HG02610 (cell line): ENCODE data around the gene HNRNPU.
"Not testable (repeated sequence)": the region's sequence is repeated elsewhere in the genome, so short reads cannot be mapped to it uniquely, and the experiment has no call there.

ENCODE experiments used
- ATAC-seq: cut with Tn5 transposase; IDR thresholded peaks from one replicate; pipeline ENCODE4 v1.9.1; 2021; ENCODE audit warnings: mild to moderate bottlenecking, moderate library complexity; ENCODE audit not compliant: unreplicated experiment

The HNRNPU gene

GRCh38 chr1:244843148-244843978, 21.0 kb downstream of the HNRNPU start:
- no peak for ATAC-seq

GRCh38 chr1:244841273-244841927, 22.9 kb downstream of the HNRNPU start:
- ATAC-seq = no peak

- ATAC-seq = no peak
Measured at GRCh38 chr1:244840219-244840794, 24.0 kb downstream of the HNRNPU start.

- no peak for ATAC-seq
Measured at GRCh38 chr1:244839656-244840055, 24.7 kb downstream of the HNRNPU start.

GRCh38 chr1:244837597-244838258, 26.6 kb downstream of the HNRNPU start:
- ATAC-seq = no peak

GRCh38 chr1:244836584-244836983, 27.8 kb downstream of the HNRNPU start:
- no peak for ATAC-seq

- ATAC-seq = no peak
Measured at GRCh38 chr1:244836135-244836521, 28.2 kb downstream of the HNRNPU start.

DNA sequence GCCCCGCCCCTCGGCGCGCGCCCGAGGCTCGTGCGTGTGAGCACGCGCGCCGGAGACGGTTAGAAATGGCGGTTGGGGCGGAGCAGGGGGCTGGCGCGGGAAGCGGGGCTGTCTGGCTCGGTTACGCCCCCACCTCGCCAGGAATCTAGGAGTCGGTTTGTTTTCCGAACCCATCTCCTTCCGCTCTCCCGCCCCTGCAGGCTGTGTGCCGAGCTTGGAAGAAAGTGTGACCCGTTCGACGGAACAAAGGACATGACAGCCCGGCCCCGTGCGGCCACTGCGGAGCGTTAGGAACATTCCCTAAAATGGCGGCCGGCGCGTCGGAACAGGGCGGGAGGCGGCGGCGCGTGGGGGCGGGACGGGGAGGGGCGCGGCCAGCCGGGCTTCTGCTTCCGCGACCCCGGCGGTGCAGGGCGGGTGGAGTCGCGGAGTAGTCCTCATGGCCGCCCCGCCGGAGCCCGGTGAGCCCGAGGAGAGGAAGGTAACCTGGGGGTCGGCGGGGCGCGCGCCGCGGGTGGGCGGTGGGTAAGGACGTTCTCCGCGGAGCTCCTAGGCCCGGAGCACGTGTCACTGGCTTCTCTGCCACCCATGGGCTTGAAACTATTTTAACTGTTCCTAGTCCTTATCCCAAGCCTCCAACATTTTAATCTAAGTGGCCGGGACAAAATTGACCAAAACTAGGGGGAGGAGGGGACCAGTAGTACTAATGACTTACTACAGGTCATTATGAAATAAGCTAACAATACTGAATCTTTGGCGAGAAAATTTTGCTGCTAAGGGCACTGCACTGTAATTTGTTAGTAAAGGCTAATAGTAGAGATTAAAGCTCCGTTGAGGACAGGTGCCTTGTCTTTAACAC, 28.8 kb downstream of the HNRNPU start, which contains the start of gene COX20:
Gene COX20, plus strand, starts transcription at position 383 of the 859 bp plus-strand sequence. Its CDS starts 57 bp downstream, at position 440.
- ATAC-seq = peak; percentile 65

DNA sequence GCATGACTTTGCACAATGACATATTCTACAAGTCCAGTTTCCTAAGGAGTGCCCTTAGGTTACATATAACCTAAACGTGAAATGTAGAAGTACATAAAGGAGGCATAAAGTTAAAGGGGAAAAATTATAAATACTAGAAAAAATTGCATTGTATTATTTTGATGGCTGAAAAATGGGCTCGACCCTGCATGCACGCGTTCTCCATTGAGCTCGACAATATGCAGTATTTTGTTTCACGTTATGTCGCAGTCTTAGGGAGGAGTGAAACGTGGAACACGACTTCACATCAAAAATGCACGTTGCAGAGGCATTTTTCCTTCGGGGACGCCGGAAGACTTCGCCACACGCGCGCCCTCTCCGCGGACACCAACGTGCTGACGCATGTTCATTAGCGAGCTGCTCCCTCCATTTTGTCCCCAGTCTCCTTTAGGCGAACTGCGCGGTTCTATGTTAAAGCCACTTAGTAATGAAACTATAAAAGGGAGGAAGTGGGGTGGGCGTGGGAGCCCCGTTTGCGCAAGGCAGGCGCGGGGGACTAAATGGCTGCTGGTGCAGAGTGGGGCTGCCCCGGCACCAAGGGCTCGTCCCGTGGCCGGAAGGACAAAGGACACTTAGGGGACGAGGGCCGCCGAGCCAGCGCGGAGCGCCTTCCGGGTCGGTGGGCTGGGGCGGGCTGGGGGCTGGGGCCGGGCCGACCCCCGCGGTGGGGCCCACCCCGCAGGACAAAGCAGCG, 29.6 kb downstream of the HNRNPU start:
- peak; percentile 70 for ATAC-seq

- ATAC-seq = peak; percentile 6
Measured at GRCh38 chr1:244833734-244834542, 30.4 kb downstream of the HNRNPU start.

GRCh38 chr1:244833260-244833659, 31.1 kb downstream of the HNRNPU start:
- ATAC-seq = not testable (repeated sequence)

DNA sequence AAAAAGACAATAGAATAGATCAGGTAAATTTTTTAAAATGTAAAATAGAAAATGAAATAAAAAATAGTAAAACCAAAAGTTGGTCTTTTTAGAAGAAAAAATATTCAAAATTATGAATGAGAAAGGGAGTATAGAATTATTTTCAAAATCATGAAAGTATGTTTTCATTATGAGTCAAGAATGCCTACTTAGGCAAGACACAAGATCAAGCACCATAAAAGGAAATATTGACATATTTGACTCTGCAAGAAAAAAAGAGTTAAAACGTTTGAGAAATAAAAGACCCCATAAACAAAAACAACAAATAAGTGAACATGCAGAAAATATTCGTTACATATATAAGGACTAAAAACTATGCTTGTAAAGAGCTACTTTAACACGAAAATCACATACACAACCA, 33.7 kb downstream of the HNRNPU start:
- no peak for ATAC-seq

- no peak for ATAC-seq
Measured at GRCh38 chr1:244826712-244827111, 37.6 kb downstream of the HNRNPU start.

DNA sequence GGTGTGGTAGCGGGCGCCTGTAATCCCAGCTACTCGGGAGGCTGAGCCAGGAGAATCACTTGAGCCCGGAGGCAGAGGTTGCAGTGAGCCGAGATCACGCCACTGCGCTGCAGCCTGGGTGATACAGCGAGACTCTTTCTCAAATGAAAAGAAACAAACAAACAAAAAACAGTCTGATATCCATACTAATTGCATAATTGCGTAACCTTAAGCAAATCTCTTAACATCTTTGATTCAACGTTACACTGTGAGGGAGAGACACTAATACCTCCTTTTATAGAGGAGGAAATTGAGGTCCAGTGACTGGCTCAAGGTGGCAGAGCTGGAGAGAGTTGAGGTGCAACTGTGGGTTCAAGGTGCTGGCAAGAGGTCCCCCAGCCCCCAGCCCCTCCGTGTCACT, 41.5 kb downstream of the HNRNPU start:
- ATAC-seq = no peak

GRCh38 chr1:244821134-244821533, 43.2 kb downstream of the HNRNPU start:
- no peak for ATAC-seq

DNA sequence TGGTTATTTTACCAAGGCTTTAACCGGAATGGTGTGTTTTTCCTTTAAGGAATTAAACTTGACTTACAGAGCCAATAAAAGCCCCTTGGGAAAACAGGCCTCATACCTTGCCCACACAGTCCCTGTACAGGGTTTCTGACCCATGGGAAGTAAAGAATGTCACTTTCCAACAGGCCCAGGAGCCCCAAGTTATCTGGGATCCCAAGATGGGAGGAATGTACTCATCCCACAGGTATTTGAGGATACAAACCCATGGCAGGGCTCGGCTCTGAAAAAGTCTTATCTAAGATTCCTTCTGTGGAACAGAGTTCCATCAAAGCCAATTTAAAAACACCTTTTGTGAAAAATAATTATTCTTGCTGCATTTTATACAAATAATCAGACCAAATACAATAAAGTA, 44.2 kb downstream of the HNRNPU start:
- no peak for ATAC-seq

DNA sequence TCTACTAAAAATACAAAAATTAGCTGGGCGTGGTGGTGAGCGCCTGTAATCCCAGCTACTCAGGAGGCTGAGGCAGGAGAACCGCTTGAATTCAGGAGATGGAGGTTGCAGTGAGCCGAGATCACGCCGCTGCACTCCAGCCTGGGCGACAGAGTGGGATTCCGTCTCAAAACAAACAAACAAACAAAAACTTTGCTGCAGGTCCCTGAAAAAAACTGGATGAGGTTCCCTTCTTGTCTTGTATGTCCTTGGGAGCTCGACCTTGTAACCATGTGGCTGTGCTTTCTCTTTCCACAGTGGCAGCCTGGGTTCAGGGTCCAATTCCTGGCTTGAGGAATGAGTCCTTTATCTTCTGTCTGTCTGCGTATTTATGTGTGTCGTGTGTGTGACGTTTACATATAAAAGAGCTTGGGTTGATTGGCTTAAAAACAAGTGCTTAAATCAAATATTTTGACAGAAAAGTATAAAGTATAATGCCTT, 46.9 kb downstream of the HNRNPU start:
- no peak for ATAC-seq

DNA sequence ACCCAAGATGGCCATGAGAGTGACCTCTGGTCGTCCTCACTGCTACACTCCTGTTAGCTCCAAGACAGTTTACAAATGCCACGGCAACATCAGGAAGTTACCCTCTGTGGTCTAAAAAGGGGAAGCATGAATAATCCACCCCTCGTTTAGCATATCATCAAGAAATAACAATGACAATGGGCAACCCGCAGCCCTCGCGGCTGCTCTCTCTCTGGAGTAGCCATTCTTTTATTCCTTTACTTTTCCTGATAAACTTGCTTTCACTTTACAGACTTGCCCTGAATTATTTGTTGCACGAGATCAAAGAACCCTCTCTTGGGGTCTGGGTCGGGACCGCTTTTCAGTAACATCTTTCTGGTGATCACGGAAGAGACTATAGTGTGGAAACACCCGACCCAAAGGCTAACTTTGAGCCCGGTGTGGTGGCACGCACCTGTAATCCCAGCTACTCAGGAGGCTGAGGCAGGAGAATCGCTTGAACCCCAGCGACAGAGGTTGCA, 48.7 kb downstream of the HNRNPU start:
- ATAC-seq = no peak

DNA sequence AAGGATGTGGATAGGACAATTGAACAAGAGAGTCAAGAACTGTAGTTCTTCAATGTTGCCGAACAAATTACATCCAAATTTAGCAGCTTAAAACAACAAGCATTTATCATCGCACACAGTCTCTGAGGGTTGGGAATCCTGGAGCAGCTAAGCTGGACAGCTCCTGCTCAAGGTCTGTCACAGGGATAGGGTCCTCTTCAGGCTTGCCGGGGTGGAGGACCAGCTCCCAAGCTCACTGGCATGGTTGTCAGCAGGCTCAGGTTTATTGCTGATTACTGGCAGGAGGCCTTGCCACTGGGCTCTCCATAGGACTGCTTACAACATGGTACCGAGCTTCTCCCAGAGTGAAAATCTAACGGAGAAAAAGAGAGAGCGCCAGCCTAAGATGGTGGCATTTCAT, 51.0 kb downstream of the HNRNPU start:
- no peak for ATAC-seq
